ENCODE data around the gene ELMOD1. TPM values are rescaled to one million over a fixed set of nuclear protein-coding genes. Genes with fewer than 3 reads are reported as not detected.
"Not testable (repeated sequence)": the region's sequence is repeated elsewhere in the genome, so short reads cannot be mapped to it uniquely, and the experiment has no call there.

ELMOD1 gene
- total RNA-seq, result 0.17 and 2.1 TPM in 2 replicates

DNA sequence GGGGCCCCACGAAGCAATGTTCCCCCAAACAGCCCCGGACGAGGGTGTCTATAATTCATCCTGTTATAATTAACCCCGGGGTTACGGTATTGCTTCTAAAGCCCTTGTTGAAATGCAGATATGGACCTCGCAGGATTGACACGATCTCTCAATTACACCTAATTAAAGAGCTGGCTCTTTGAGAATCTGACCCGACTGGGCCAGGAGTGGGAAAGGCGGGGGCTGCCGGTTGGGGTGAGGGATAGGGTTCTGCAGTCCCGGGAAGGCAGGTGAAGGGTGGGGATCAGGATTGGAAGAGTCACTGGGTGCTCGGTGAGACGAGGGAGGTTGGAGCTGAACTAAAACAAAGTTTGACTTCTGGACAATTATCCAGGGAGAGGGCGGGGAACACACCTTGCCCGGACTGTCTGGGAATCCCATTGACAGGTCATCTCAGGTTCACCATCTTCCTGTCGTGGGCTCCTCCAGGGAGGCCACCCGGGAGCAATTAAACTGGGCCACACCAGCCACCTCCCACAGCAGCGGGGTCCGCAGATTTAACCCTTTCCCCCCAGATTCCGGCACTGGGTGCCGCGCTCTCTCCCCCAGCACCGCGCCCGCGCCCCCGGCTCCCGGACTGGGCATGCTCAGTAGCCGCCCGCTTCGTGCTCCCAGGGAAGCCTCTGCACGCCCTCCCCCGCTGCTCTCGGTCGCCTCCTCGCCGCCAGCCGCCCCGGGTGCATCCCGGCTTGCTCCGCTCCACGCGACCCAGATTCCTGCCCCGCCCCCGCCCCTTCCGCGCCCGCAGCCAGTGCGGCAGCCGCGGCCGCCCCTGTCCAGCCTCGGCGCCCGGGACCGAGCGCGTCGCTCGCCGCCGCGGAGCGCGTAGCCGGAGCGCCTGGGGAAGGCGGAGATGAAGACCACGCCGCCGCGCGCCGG is at the start of gene ELMOD1:
Gene ELMOD1, plus strand, starts transcription at position 688 of the 918 bp plus-strand sequence. CDS start 27,043 bp downstream, outside the sequence.
- DNase-seq, result peak; percentile 51

DNA sequence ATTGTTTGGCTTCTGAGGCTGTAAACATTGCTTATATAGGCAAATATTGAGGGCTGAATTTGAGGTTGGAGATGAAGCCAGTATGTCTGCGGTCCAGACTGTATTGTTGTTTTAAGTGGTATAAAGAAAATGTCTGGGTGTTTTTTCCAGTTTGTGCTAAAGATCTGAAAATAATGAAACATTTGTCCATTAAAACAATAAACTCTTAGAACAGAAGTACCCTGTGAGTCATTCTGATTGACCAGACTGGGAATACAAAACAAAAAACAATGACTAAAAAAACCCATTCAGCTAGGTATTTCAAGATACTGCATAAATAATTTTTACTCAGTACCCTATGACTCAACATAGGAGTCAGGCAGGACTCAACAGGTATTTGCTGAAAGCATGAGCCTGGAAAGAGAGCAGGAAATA is 45.8 kb upstream of the ELMOD1 start:
- peak; percentile 77 for DNase-seq

- DNase-seq, result no peak
These were observed 43.0 kb upstream of the ELMOD1 start for GRCh38 chr11:107547961-107548360.

- DNase-seq, result peak; percentile 76
These were observed 41.5 kb upstream of the ELMOD1 start for GRCh38 chr11:107549253-107549953.

DNA sequence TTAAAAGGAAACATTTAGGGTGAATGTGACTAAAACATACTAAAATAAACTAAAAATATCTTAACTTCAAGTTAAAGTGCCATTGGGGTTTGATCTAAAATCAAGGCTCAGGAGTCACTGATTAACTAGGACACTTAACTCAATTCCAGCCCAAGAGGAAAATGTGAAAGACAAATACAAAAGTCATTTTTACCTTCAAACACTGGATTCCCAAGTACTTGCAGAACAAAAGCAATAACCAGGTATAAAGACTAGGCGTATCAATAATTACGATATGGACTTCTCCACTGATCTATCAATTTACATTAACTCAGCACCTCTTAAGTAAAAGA is 41.0 kb upstream of the ELMOD1 start:
- no peak for DNase-seq

DNA sequence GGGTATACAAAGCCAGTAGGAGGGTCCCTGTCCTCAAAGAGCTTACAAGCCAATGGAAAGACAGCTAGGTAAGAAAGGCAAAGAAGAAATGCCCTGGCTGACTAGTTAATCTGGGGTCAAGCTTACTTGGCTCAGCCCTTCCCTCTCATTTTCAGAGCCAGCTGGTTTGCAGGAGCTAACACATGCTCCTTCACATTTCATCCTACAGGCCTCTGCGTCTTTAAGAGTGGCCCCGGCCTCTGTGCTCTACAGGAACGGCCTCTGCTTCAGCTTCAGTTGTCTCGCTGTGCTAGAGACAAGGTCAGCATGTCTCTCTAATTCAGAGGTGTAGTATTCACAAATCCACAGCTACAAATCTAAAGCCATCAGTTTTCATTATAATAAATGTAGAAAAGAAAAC is 40.6 kb upstream of the ELMOD1 start:
- no peak for DNase-seq

DNA sequence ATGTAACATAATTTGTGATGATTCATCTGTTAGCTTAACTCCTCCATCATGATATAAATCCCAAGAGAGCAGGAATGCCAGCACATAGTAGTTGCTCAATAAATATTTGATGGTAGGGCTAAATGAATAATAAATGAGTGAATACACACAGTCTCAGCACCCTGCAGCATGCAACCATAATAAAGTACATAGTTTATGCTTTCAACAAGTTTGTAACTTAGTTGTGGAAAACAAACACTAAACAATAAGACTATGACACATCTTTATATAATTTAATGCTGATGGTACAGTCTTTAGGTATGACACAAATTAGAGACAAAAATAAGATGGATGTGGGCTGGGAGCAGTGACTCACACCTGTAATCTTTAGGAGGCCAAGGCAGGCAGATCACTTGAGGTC is 29.3 kb upstream of the ELMOD1 start:
- DNase-seq, result no peak

DNA sequence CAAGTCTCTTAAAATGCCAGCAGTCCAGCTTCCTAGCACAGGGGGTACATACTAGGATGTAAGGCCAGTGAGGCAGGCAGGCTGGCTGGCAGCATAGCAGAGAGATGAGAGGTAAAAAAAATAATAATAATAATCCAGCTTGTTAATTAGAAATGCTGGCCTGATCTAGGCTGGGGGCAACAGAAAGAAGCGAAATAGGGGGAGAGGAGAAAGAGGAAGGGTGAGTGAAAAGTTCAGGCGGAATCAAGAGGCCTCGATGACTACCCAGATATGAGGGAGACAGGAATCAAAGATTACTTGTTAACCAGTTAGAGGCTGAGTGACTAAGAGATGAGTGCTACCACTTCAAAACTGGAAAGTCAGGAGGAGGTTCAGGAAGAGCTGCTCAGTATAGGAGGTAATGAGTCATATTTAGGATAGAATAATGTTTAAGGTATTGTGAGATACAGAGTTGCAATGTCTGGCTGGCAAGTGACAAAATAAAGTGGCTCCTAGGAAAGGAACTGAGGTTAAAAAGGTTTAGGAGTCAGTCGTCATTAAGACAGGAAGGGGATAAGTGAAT is 28.2 kb upstream of the ELMOD1 start:
- peak; percentile 79 for DNase-seq

DNA sequence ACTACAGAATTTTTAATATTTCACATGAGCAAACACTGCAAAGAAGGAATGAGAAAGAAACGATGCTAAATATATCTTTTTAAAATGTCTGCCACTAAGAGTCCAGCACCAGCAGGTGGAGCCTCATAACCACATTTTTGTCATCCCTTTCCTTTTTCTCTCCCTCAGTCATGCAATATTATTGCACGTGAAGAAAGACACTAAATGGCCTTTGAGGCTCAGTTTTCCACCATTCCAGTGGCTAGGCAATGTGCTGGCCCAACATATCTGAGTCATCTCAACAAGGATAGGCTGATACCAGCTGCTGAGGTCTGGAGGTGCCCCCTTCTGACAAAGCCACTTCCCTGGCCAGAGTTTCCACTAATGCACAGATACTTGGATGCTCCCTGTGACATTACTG is 27.2 kb upstream of the ELMOD1 start:
- DNase-seq, result peak; percentile 55

DNA sequence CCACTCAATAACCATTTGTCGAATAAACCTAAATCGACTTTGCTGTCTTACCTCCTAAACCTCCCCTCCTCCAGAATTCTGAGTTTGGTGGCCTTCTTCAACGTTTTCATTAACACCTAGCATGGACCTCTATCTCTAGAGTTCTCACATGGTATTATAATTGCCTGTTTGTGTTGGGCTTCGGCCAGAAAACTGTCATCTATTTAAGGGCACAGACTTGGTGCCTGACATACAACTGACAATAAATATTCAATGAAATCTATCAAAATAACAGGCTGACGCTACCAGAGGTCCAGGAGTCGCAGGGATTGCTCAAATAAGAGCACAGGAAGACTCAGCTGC is 26.1 kb upstream of the ELMOD1 start:
- no peak for DNase-seq

GRCh38 chr11:107565219-107565937 is 25.6 kb upstream of the ELMOD1 start, which contains the start of gene ALKBH8:
ALKBH8 (minus strand) TSS chr11:107565735; CDS start chr11:107560893, 4,842 bp downstream.
- peak; percentile 78 for DNase-seq

GRCh38 chr11:107565955-107566501 is 24.9 kb upstream of the ELMOD1 start:
- peak; percentile 27 for DNase-seq

DNA sequence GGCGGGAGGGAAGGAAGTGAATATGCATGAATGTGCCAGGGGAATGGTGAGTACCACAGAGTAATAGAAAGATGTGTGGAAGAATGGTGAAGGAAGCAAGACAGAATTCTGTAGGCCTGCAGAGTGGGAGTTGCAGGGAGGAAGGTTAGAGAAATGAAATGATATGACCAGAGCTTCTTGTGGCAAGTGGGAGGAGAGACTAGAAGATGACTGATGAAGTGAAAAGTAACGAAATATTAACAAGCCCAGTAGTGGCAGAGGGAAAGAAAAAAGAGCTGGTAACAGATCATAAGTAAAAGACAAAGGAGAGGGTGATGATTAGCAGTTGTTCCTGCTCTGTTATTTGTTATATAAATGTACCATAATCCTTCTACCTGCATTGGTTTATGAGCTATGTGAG is 24.4 kb upstream of the ELMOD1 start:
- DNase-seq, result no peak

DNA sequence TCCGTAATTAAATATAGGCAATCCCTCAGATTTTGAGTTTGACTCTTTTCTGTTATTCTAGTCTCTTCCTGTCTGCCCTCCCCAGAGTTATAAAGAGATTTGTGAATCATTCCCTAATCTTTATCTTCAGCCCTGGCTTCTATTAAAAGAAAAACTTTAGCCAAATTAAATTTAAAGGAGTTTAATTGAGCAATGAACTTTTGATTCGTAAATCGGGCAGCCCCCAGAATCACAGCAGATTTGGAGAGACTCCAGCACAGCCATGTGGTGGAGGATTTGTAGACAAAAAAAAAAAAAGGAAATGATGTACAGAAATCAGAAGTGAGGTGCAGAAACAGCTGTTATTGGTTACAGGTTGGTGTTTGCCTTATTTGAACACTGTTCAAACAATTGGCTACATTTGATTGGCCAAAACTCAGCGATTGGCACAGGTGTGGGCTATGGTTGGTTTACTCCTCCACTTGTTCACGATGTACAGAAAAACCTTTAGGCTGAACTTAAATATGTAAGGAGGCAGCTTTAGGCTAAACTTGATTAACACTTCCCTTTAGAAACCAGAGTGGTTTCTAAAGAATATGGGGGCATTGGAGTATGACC is 23.1 kb upstream of the ELMOD1 start:
- DNase-seq, result no peak

DNA sequence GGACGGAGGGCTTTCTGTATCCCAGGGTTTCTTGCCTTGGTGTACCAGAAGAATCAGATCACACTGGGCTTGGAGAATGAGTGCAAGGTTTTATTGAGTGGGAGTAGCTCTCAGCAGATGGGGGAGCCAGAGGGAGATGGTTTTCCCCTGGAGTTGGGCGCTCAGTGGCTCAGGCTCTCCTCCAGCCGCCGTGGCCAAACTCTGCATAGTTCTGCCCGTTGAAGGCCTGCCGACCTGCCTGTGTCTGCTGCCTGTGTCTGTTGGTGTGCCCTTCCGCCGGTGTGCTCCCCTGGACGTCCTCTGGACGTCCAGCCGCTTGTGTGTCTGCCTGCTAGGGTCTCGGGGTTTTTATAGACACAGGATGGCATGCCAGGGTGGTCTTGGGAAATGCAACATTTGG is 20.9 kb upstream of the ELMOD1 start:
- no peak for DNase-seq

DNA sequence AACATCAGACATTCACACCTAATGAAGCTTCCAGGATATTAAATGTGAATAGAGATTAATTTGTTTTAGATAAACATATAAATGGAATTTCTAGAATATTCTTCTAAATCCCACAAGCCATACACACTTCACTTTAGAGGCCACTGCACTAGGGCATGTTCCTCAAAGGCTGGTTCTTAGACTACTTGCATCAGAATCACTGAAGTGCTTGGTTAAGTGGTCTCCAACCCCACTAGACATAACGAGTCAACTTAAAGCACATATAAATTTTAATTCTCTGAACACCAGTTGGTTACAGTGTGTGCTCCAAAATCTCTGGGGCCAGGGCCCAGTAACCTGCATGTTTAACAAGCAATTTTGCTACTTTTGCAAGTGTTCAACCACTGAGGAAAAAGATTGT is 17.5 kb upstream of the ELMOD1 start:
- no peak for DNase-seq

DNA sequence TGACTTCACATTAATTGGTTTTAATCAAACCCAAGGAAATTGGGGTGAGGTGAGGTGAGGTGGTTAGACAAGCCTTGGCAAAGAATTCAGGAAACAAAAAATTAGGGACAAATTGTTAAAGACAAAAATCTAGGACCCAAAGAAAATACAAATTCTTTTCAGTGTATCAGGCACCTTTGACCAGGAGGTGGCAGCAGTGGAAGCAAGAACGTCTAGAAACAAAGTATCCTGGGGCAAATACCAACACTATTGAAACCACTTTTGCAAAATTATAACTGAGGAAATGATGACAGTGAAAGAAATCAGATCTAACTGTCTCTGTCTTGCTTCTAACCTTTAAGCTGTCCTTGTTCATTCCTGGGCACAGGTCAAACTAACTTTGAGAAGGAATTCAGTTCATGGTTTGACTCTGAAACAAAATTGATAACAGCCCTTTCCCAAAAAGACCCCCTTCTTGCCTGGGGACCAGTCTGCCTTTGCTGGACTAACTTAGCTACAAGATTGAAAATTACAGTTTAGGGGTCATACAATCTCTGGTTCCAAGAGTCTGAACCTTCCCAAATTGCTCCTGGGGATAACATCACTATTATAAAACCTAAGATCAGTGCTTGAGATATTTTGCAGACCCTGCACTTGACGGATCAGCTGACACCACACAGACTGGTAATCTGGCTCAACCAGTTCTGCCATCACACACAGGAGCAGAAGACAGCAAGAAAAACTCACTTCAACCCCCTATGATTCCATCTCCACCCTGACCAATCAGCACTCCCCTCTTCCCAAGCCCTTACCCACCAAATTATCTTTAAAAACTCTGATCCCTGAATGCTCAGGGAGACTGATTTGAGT is 14.2 kb upstream of the ELMOD1 start:
- peak; percentile 66 for DNase-seq

- no peak for DNase-seq
These were observed 13.6 kb upstream of the ELMOD1 start for GRCh38 chr11:107577346-107577711.

DNA sequence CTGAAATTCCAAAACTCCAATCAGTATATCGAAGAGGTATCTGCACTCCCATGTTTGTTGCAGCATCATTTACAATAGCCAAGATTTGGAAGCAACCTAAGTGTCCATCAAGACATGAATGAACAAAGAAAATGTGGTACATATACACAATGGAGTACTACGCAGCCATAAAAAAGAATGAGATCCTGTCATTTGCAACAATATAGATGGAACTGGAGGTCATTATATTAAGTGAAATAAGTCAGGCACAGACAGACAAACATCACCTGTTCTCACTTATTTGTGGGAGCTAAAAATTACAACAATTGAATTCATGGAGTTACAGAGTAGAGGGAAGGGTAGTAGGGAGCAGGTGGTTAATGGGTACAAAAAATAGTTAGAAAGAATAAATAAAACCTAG is 11.8 kb upstream of the ELMOD1 start:
- DNase-seq, result not testable (repeated sequence)

DNA sequence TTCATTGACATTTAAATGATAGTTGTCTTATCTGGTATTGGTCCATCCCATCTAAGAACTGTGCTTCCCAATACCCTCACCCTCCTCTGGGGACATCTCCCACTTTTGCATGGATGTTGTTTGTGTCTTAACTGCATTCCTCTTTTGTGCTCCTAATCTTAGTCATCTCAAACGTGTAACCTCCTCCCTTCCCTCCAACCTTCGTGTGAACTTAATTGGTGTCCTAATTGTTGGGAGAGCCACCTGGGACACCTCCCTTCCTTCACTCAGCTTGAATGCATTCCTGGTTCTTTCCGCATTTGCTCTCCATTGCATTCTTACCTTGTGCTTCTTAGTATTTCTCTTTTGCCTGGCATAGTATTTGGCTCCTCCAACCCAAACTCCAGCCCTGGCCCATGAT is 9.8 kb upstream of the ELMOD1 start:
- DNase-seq, result no peak

- DNase-seq, result no peak
These were observed 7.2 kb upstream of the ELMOD1 start for GRCh38 chr11:107583629-107584195.
